Measurements from ENCODE around the gene HDX. TPM values are rescaled to one million over a fixed set of nuclear protein-coding genes. Genes with fewer than 3 reads are reported as not detected.

The HDX gene
- total and polyA plus RNA-seq, 2 of the 13 experiments (the other 11 are each of a cell fraction or from before 2014, with no cell fraction given) = 0.20 TPM; not detected in 1

- H3K9ac ChIP-seq (ENCODE audit: insufficient read depth, low read depth, low read length) = no peak overlapping the region
- 6% methylated on average over 2 of the region's 2 CpGs for WGBS (ENCODE audit: low lambda C conversion rate)
- no peak for DNase-seq (ENCODE audit: low spot score)
- no peaks in the 10 kb centered on the region for H3K9me3 ChIP-seq (ENCODE audit: low read length)
- BruUV-seq (replicated peaks) = no TSS peak
- H3K27ac ChIP-seq (ENCODE audit: extremely low read length, insufficient read depth, low read length) = no peak overlapping the region
- ChIA-PET POLR2A (no interaction called here), CTCF (ENCODE audit: low intra/inter-chr PET ratio, low total read pairs) (no interaction called here)
- intact Hi-C loops (cut with micrococcal nuclease; ENCODE audit: unreplicated experiment) = no loop called here
- no peaks in the 10 kb centered on the region for H3K27me3 ChIP-seq (ENCODE audit: control insufficient read depth in 1 of 2, insufficient read depth in 2 of 2, low read length in 2 of 2)
- no peaks in the 10 kb centered on the region for H3K36me3 ChIP-seq (replicated peaks in 1 of 2; ENCODE audit: control insufficient read depth in 1 of 2, insufficient read depth in 2 of 2, low read length in 2 of 2)
- TF ChIP-seq ZNF615 (CRISPR knock-in tag; IDR thresholded peaks at IDR 0.05; ENCODE audit: borderline replicate concordance) (no peak), PHF21A (CRISPR knock-in tag; IDR thresholded peaks at IDR 0.05) (no peak)
- no peaks in the 10 kb centered on the region for H4K20me1 ChIP-seq (ENCODE audit: insufficient read depth, low read length)
- no peak overlapping the region for H3K4me2 ChIP-seq (ENCODE audit: low read depth, low read length)
- H2AFZ ChIP-seq (ENCODE audit: low read length) = no peak overlapping the region
- H3K4me3 ChIP-seq (replicated peaks in 1 of 3; ENCODE audit: insufficient read depth in 1 of 3, low read depth in 2 of 3, low read length in 3 of 3) = no peak overlapping the region
- in situ Hi-C loops (cut with HindIII; ENCODE audit: extremely low pct_ligation_motif_present, low pct_unique_long_range_greater_than_20kb) = no loop called here
- no peak for FAIRE-seq
- ATAC-seq = no peak
- H3K4me1 ChIP-seq (ENCODE audit: insufficient read depth, low read length) = no peaks in the 10 kb centered on the region
- no peaks in the 10 kb centered on the region for H3K79me2 ChIP-seq (ENCODE audit: insufficient read depth, low read length)
Measured at GRCh38 chrX:84475596-84475995, 26.7 kb downstream of the HDX start.

GRCh38 chrX:84475101-84475500 lies 27.2 kb downstream of the HDX start:
- Histone ChIP-seq H3K4me1 (ENCODE audit: insufficient read depth, low read length) (no peaks in the 10 kb centered on the region), H3K4me3 (replicated peaks in 1 of 3; ENCODE audit: insufficient read depth in 1 of 3, low read depth in 2 of 3, low read length in 3 of 3) (no peak overlapping the region), H3K27ac (ENCODE audit: extremely low read length, insufficient read depth, low read length) (no peak overlapping the region), H3K36me3 (replicated peaks in 1 of 2; ENCODE audit: control insufficient read depth in 1 of 2, insufficient read depth in 2 of 2, low read length in 2 of 2) (no peaks in the 10 kb centered on the region), H3K4me2 (ENCODE audit: low read depth, low read length) (no peak overlapping the region), H4K20me1 (ENCODE audit: insufficient read depth, low read length) (no peaks in the 10 kb centered on the region), H3K9ac (ENCODE audit: insufficient read depth, low read depth, low read length) (no peak overlapping the region), H2AFZ (ENCODE audit: low read length) (no peak overlapping the region), H3K9me3 (ENCODE audit: low read length) (no peaks in the 10 kb centered on the region), H3K79me2 (ENCODE audit: insufficient read depth, low read length) (no peaks in the 10 kb centered on the region), H3K27me3 (ENCODE audit: control insufficient read depth in 1 of 2, insufficient read depth in 2 of 2, low read length in 2 of 2) (no peaks in the 10 kb centered on the region)
- in situ Hi-C loops (cut with HindIII; ENCODE audit: extremely low pct_ligation_motif_present, low pct_unique_long_range_greater_than_20kb) = no loop called here
- ChIA-PET POLR2A (no interaction called here), CTCF (ENCODE audit: low intra/inter-chr PET ratio, low total read pairs) (no interaction called here)
- intact Hi-C loops (cut with micrococcal nuclease; ENCODE audit: unreplicated experiment) = no loop called here
- DNase-seq (ENCODE audit: low spot score) = no peak
- no peak for ATAC-seq
- no TSS peak for BruUV-seq (replicated peaks)
- WGBS (ENCODE audit: low lambda C conversion rate) = 0% methylated on average over 2 of the region's 2 CpGs
- no peak for FAIRE-seq
- TF ChIP-seq SRSF9 (IDR thresholded peaks at IDR 0.05; ENCODE audit: borderline replicate concordance, insufficient read depth, low read depth, low read length, poor library complexity, severe bottlenecking) (no peak), PREB (CRISPR knock-in tag; IDR thresholded peaks at IDR 0.05) (no peak), MATR3 (CRISPR knock-in tag; IDR thresholded peaks at IDR 0.05) (no peak), FLYWCH1 (CRISPR knock-in tag; IDR thresholded peaks at IDR 0.05) (no peak), PATZ1 (CRISPR knock-in tag; IDR thresholded peaks at IDR 0.05) (no peak), ZNF607 (CRISPR knock-in tag; IDR thresholded peaks at IDR 0.05; ENCODE audit: borderline replicate concordance) (no peak), MLX (CRISPR knock-in tag; IDR thresholded peaks at IDR 0.05) (no peak), CERS6 (CRISPR knock-in tag; IDR thresholded peaks at IDR 0.05) (no peak), HNRNPH1 (optimal IDR thresholded peaks at IDR 0.05; ENCODE audit: low read depth, low read length) (no peak), PLSCR1 (CRISPR knock-in tag; IDR thresholded peaks at IDR 0.05; ENCODE audit: borderline replicate concordance) (no peak)
